Smooth muscle cell (in vitro differentiated cells): ENCODE data around the gene CORO2B. TPM values are rescaled to one million over a fixed set of nuclear protein-coding genes. Genes with fewer than 3 reads are reported as not detected.

Source experiments
- DNase-seq: peaks from one replicate; lab custom pipeline; 2025; ENCODE audit not compliant: unreplicated experiment; lab: John Stamatoyannopoulos, UW
- H2AFZ ChIP-seq: fragments of 200-600 bp; sonication (generic); 2 replicates; pipeline ENCODE4 v1.6.0; 2016; ENCODE audit warnings: antibody characterized with exemption, low read depth, mild to moderate bottlenecking
- H3F3A ChIP-seq: fragments of 200-600 bp; sonication (generic); 2 replicates; pipeline ENCODE4 v1.6.0; 2017; ENCODE audit warnings: antibody characterized with exemption, low read depth
- H3K27ac ChIP-seq: fragments of 200-600 bp; sonication (generic); 2 replicates; pipeline ENCODE4 v1.5.1; 2016; ENCODE audit warnings: low read depth, mild to moderate bottlenecking
- H3K27me3 ChIP-seq: fragments of 200-600 bp; sonication (generic); 2 replicates; pipeline ENCODE4 v1.6.1; 2016; ENCODE audit warnings: low read depth, mild to moderate bottlenecking
- H3K36me3 ChIP-seq: fragments of 200-600 bp; sonication (generic); 2 replicates; pipeline ENCODE4 v1.5.1; 2016; ENCODE audit warnings: low read depth
- H3K4me1 ChIP-seq: fragments of 200-600 bp; sonication (generic); 2 replicates; pipeline ENCODE4 v1.5.1; 2016; ENCODE audit warnings: low read depth
- H3K4me2 ChIP-seq: fragments of 200-600 bp; sonication (generic); 2 replicates; pipeline ENCODE4 v1.6.0; 2016; ENCODE audit warnings: mild to moderate bottlenecking
- H3K4me3 ChIP-seq: fragments of 200-600 bp; sonication (generic); 2 replicates; pipeline ENCODE4 v1.5.1; 2016; ENCODE audit warnings: mild to moderate bottlenecking
- H3K79me2 ChIP-seq: fragments of 200-600 bp; sonication (generic); 2 replicates; pipeline ENCODE4 v1.6.0; 2016; ENCODE audit warnings: low read depth, mild to moderate bottlenecking
- H3K9ac ChIP-seq: fragments of 200-600 bp; sonication (generic); 2 replicates; pipeline ENCODE4 v1.6.0; 2016; ENCODE audit warnings: low read depth
- H3K9me3 ChIP-seq: fragments of 200-600 bp; sonication (generic); replicated peaks from 2 replicates; pipeline ENCODE4 v1.5.1; 2016; ENCODE audit warnings: low read depth
- H4K20me1 ChIP-seq: fragments of 200-600 bp; sonication (generic); 2 replicates; pipeline ENCODE4 v1.6.0; 2016; ENCODE audit warnings: low read depth
- CTCF ChIP-seq: fragments of 200-600 bp; sonication (generic); IDR thresholded peaks from 2 replicates; pipeline ENCODE4 v1.5.1; 2017; ENCODE audit warnings: borderline replicate concordance, mild to moderate bottlenecking, antibody characterized with exemption; ENCODE audit not compliant: insufficient read depth, poor library complexity, severe bottlenecking
- WGBS: methylation state at CpG from one replicate; pipeline ENCODE4 v1.1.7; 2016; ENCODE audit warnings: low lambda C conversion rate; 5-methylcytosine and 5-hydroxymethylcytosine counted together
- polyA plus RNA-seq: library from polyadenylated mRNA; unstranded; fragments of >200 nt; fragmentation: Nextera tagmentation; extraction: Ambion mirVana; gene quantifications from 2 replicates; pipeline ENCODE4 v1.2.1, GENCODE V29; 2016
- total RNA-seq: library from RNA; depleted of rRNA; stranded (reverse); fragments of >200 nt; gene quantifications from 2 replicates; pipeline ENCODE4 v1.2.3, GENCODE V29; 2014

Gene CORO2B
- total and polyA plus RNA-seq, 2 experiments from 2014 or later: 0.47 to 0.49 TPM

GRCh38 chr15:68631601-68632051, 52.8 kb downstream of the CORO2B start:
- no peak overlapping the region for H3K9ac ChIP-seq
- no peak for DNase-seq
- H3K4me3 ChIP-seq: no peak overlapping the region
- 81% methylated on average over 6 of the region's 6 CpGs for WGBS
- H3K27me3 ChIP-seq: peaks cover 7% of the 10 kb centered on the region
- no peak overlapping the region for H3K27ac ChIP-seq
- no peaks in the 10 kb centered on the region for H4K20me1 ChIP-seq
- H2AFZ ChIP-seq: no peak overlapping the region
- TF ChIP-seq CTCF: no peak
- no peaks in the 10 kb centered on the region for H3K9me3 ChIP-seq
- H3F3A ChIP-seq: no peaks in the 10 kb centered on the region
- H3K36me3 ChIP-seq: no peaks in the 10 kb centered on the region
- H3K4me2 ChIP-seq: no peak overlapping the region
- no peaks in the 10 kb centered on the region for H3K79me2 ChIP-seq
- H3K4me1 ChIP-seq: no peaks in the 10 kb centered on the region

- Histone ChIP-seq H3K27ac (no peak overlapping the region), H3K27me3 (peaks cover 7% of the 10 kb centered on the region), H3F3A (no peaks in the 10 kb centered on the region), H3K79me2 (no peaks in the 10 kb centered on the region), H3K36me3 (no peaks in the 10 kb centered on the region), H3K9me3 (no peaks in the 10 kb centered on the region), H3K4me1 (no peaks in the 10 kb centered on the region), H4K20me1 (no peaks in the 10 kb centered on the region), H3K9ac (no peak overlapping the region), H2AFZ (no peak overlapping the region), H3K4me3 (no peak overlapping the region), H3K4me2 (no peak overlapping the region)
- 92% methylated on average over 9 of the region's 9 CpGs for WGBS
- no peak for TF ChIP-seq CTCF
- no peak for DNase-seq
Measured at GRCh38 chr15:68632101-68632500, 53.3 kb downstream of the CORO2B start.

GRCh38 chr15:68633231-68634121, 54.7 kb downstream of the CORO2B start:
- Histone ChIP-seq H3K79me2 (no peaks in the 10 kb centered on the region), H3K9me3 (no peaks in the 10 kb centered on the region)
- no peak for DNase-seq

More at GRCh38 chr15:68633231-68634121, 54.7 kb downstream of the CORO2B start:
- no peak overlapping the region for H3K27ac ChIP-seq
- no peak overlapping the region for H3K9ac ChIP-seq
- H3K4me1 ChIP-seq: no peaks in the 10 kb centered on the region
- no peak for TF ChIP-seq CTCF
- WGBS: 61% methylated on average over 10 of the region's 10 CpGs
- no peaks in the 10 kb centered on the region for H3K36me3 ChIP-seq
- no peaks in the 10 kb centered on the region for H4K20me1 ChIP-seq
- H3K27me3 ChIP-seq: peaks cover 7% of the 10 kb centered on the region
- no peak overlapping the region for H3K4me3 ChIP-seq
- no peaks in the 10 kb centered on the region for H3F3A ChIP-seq
- H3K4me2 ChIP-seq: no peak overlapping the region
- H2AFZ ChIP-seq: no peak overlapping the region
